Activated T-cell treated with anti-CD3 and anti-CD28 coated beads, Interleukin-2, amount 50 U/mL, for 4 hours (primary cell): ENCODE measurements around the gene FAM241B. TPM values are rescaled to one million over a fixed set of nuclear protein-coding genes. Genes with fewer than 3 reads are reported as not detected.
A peak's percentile ranks its signal among the peaks of the same experiment; 100 is the strongest.

Experiments
- ATAC-seq, 2 donors: fragments of 200-7000 bp; cut with Tn5 transposase; one replicate each; pipeline ENCODE4 v1.10.0; 2021
- DNase-seq: peaks from one replicate; pipeline ENCODE4 v3.0.0-alpha.2; 2020
- H3K27me3 Mint-ChIP-seq: one replicate; pipeline ENCODE4 v1.8.0; 2021; ENCODE audit warnings: low read depth, mixed read lengths
- H3K36me3 Mint-ChIP-seq: one replicate; pipeline ENCODE4 v1.8.0; 2022; ENCODE audit warnings: mixed read lengths; ENCODE audit not compliant: insufficient read depth
- H3K4me1 Mint-ChIP-seq: one replicate; pipeline ENCODE4 v1.8.0; 2021; ENCODE audit warnings: low read depth, mixed read lengths
- H3K4me3 Mint-ChIP-seq: one replicate; pipeline ENCODE4 v1.8.0; 2021; ENCODE audit warnings: mild to moderate bottlenecking, moderate library complexity, mixed read lengths
- H3K9me3 Mint-ChIP-seq: one replicate; pipeline ENCODE4 v1.8.0; 2021; ENCODE audit warnings: mixed read lengths
- total RNA-seq, 3 donors: library from RNA; stranded (reverse); gene quantifications; one replicate each; pipeline ENCODE4 v1.2.1, GENCODE V29; 2021

Gene FAM241B, protein sequence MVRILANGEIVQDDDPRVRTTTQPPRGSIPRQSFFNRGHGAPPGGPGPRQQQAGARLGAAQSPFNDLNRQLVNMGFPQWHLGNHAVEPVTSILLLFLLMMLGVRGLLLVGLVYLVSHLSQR
- total RNA-seq: 10 to 100 TPM; 13.9 to 16.5 (median 15.3) TPM

DNA sequence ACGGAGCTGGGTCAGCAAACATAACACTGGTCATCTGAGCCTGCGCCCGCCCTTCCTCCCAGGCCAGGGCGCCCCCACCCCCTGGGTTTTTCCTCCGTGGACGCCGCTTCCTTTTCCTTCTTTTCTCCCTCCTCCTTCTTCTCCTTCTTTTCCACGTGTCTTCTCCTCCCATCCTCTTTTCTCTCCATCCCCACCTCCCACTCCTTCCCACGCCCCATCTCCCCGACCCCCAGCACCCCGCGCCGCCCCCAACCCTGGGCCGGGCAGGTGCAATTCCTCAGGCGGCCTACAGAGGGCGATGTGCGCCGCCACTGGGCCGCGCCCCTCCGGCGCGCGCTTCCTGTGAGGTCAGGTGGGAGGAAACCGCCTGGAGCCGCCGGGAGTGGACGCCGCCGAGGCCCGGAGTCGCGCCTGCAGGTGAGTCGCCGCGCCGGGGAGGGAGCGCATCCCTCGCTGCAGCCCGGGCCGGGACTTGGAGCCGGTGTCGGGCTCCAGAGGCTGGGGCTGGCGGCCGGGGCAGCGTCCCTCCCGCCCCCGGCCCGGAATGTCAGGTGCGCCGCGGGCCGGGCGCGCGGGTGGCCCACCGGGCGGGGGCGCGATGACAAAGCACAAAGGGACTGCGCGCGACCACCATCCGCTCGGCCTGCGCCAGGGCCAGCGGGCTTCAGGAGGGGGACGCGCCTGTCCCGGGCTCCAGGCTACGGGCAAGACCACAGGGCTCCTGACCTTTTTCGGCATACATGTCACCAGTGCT is at the start of gene FAM241B:
Gene FAM241B (plus strand): TSS at position 351 of the 754 bp plus-strand sequence. CDS start 1,497 bp downstream, outside the sequence.
- Mint-ChIP-seq H3K36me3 (peaks cover 2% of the 10 kb centered on the region), H3K9me3 (peaks cover 4% of the 10 kb centered on the region), H3K27me3 (no peaks in the 10 kb centered on the region), H3K4me3 (peak within 1 kb of the TSS; percentile 72), H3K4me1 (peaks cover 17% of the 10 kb centered on the region)
- DNase-seq: peak; percentile 67
- ATAC-seq: peak; percentile 91 to 94

DNA sequence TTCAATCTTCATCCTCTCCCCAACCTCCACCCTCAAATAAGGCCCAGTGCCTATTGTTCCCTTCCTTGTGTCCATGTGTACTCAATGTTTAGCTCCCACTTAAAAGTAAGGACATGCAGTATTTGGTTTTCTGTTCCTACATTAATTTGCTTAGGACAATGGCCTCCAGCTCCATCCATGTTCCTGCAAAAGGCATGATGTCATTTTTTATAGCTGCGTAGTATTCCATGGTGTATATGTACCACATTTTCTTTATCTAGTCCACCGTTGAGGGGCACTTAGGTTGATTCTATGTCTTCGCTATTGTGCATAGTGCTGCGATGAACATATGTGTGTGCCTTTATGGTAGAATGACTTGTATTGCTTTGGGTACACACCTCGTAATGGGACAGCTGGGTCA is 49.6 kb upstream of the FAM241B start:
- H3K36me3 Mint-ChIP-seq: no peaks in the 10 kb centered on the region
- no peaks in the 10 kb centered on the region for H3K4me1 Mint-ChIP-seq
- no peaks in the 10 kb centered on the region for H3K9me3 Mint-ChIP-seq
- H3K4me3 Mint-ChIP-seq: no peak overlapping the region
- peaks cover 51% of the 10 kb centered on the region for H3K27me3 Mint-ChIP-seq
- DNase-seq (no peak), ATAC-seq (no peak)

DNA sequence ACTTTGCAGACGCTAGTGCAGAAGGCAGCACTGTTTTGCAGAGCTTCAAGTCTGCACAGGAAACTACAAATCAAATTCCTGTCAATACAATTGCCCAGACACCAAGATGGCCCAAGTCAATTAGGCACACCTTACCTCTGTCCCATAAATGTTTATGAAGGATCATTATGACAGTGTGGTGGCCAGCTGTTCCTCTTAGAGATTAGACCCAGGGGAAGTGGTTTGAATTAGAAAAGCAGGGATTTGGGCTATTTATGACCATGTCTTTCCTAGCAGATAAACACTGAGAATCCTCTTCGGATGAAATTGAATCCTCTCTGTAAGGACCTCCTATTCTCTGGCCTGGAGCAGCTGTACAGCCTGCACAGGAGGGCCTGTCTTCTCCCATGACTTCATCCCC is 46.9 kb upstream of the FAM241B start:
- no peaks in the 10 kb centered on the region for H3K36me3 Mint-ChIP-seq
- H3K4me3 Mint-ChIP-seq: no peak overlapping the region
- DNase-seq (no peak), ATAC-seq (no peak)
- H3K27me3 Mint-ChIP-seq: peaks cover 30% of the 10 kb centered on the region
- H3K4me1 Mint-ChIP-seq: peaks cover 4% of the 10 kb centered on the region
- H3K9me3 Mint-ChIP-seq: no peaks in the 10 kb centered on the region

DNA sequence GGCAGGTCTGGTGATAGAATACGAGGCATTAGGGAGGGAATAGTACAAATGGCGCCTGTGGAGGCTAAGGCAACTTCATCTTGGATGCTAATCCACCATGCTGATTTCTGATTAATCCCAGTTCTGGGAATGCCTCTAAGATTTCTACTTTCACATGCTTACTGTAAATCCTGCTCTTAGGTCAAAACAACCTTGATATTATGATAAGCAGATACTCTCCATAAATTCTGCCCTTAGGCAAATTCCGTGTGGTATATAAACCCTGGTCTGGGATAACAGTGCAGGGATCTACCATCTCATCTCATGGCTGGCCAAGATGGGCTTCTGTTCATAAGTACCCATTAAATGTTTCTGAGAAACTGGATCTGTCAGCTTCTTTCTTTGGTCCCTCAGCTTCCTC is 45.4 kb upstream of the FAM241B start:
- Mint-ChIP-seq H3K9me3 (no peaks in the 10 kb centered on the region), H3K4me1 (peaks cover 14% of the 10 kb centered on the region), H3K4me3 (no peak overlapping the region), H3K36me3 (no peaks in the 10 kb centered on the region), H3K27me3 (peaks cover 16% of the 10 kb centered on the region)
- DNase-seq (no peak), ATAC-seq (no peak)

DNA sequence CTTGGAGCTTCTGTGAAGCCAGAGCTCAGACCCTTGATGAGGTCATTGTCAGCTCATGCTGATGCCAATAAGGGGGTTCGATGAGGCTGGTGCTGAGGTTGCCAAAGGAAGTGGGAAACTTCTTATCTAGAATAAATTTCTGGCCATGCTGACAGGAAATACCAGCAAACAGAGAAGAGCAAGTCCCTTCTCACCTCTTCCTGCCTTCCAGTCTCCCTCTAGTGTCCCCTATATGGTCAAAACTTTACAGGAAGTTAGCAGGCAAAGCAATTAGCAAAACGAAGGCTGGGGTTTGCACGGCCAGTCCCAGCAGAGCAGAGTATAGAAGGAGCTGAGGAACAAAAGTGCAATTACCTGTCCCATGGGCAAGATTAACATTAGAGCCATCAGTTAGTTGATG is 41.7 kb upstream of the FAM241B start:
- Mint-ChIP-seq H3K4me1 (peaks cover 14% of the 10 kb centered on the region), H3K27me3 (no peaks in the 10 kb centered on the region), H3K9me3 (no peaks in the 10 kb centered on the region), H3K4me3 (no peak overlapping the region), H3K36me3 (no peaks in the 10 kb centered on the region)
- ATAC-seq: no peak
- DNase-seq: no peak

DNA sequence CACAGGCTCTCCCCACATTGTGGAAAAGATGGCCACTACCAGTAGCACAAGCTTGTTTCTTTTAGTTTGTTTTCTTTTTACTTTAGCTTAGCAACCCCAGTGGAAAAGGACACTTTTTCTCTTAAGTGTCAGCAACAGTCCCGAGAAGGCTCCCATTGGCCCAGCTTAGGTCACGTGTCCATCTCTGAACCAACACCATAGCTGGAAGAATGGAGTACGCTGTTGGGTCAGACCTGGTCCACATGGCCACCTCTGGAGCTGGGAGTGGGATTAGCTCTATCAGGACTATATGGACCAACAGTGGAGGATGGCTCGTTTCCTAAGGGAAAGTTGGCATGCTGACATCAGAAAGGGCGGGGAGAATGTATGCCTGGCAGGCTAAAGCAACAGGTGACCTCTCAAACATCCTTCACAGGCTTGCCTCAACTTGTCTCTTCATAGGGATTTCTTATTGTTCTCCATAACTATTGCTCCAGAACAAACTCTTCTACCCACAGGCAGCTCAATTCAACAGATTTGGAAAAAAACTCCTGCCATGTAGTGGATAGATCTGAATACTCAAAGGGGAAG is 29.2 kb upstream of the FAM241B start:
- ATAC-seq (no peak), DNase-seq (no peak)
- Mint-ChIP-seq H3K27me3 (peaks cover 34% of the 10 kb centered on the region), H3K4me1 (no peaks in the 10 kb centered on the region), H3K36me3 (no peaks in the 10 kb centered on the region), H3K9me3 (no peaks in the 10 kb centered on the region), H3K4me3 (no peak overlapping the region)

DNA sequence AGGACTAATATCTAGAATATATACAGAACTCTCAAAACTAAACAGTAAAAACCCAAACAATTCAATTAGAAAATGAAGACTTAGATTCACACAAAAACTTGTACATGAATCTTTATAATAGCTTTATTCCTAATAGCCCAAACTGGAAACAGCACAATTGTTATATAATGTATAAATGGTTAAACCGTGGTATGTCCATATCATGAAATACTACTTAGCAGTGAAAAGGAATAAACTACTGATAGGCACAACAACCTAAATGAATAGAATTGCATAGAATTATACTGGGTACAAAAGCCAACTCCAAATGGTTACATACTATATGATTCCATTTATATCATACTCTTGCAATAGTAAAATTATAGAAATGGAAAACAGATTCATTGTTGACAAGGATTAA is 21.0 kb upstream of the FAM241B start:
- peaks cover 2% of the 10 kb centered on the region for H3K36me3 Mint-ChIP-seq
- no peaks in the 10 kb centered on the region for H3K4me1 Mint-ChIP-seq
- no peak for ATAC-seq
- no peak overlapping the region for H3K4me3 Mint-ChIP-seq
- no peak for DNase-seq
- peaks cover 7% of the 10 kb centered on the region for H3K27me3 Mint-ChIP-seq
- H3K9me3 Mint-ChIP-seq: peaks cover 3% of the 10 kb centered on the region

DNA sequence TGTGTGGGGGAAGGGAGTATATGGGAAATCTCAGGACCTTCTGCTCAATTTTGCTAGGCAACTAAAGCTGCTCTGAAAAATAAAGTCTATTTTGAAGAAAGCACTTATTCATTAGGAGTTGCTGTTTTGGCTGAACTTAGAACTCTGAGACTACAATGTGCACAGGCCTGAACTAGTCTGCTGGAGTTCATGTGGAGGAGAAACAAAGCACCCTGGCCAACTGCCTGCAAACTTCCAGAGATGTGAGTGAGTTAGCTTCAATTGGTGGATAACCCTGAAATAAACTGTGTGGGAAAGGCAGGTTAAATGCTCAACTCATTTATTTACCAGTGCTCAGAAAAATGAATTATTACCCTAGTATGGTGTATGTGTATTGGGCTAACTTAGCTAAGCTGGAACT is 17.3 kb upstream of the FAM241B start:
- peaks cover 2% of the 10 kb centered on the region for H3K27me3 Mint-ChIP-seq
- no peak for ATAC-seq
- peaks cover 3% of the 10 kb centered on the region for H3K9me3 Mint-ChIP-seq
- no peak for DNase-seq
- no peak overlapping the region for H3K4me3 Mint-ChIP-seq
- H3K4me1 Mint-ChIP-seq: no peaks in the 10 kb centered on the region
- peaks cover 2% of the 10 kb centered on the region for H3K36me3 Mint-ChIP-seq

DNA sequence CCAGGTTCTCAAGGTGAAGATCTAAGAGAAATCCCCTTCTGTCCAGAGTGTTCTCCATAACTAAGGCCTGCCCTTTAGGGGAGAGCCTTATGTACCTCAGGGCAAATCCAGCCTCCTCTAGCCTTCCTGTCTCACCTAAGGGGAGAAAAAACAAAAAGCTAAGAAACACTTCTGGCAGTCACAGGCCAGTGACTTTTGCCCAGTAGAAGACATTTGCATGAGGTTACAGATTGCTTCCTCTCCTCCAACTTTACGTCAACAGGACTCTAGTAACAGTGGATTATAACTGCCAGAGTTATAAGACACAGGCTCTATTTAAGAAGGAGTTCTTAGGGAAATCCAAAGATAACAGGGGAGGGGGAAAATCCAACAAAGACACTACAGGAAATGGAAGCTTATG is 15.9 kb upstream of the FAM241B start:
- DNase-seq (no peak), ATAC-seq (no peak)
- no peaks in the 10 kb centered on the region for H3K9me3 Mint-ChIP-seq
- no peak overlapping the region for H3K4me3 Mint-ChIP-seq
- peaks cover 2% of the 10 kb centered on the region for H3K27me3 Mint-ChIP-seq
- H3K4me1 Mint-ChIP-seq: no peaks in the 10 kb centered on the region
- H3K36me3 Mint-ChIP-seq: peaks cover 2% of the 10 kb centered on the region

DNA sequence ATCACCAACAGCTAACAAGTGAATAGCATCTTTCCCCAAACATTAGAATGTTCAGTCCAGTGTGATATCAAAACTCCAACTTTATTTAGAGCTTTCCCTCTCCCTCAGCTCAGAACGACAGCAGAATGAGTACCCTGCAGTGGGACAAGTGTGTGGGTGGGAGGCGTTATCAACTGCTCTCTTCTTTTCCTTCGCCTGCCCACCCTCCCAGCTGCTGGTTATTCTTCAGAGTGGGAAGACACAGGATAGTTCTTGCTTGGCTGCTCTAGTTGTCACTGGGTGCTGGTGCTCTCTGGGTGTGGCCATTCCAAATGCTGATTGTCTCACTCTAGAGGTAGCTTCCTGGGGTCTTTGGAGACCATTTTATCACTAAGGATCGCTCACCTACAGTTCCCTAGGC is 13.7 kb upstream of the FAM241B start:
- Mint-ChIP-seq H3K9me3 (no peaks in the 10 kb centered on the region), H3K4me1 (peaks cover 10% of the 10 kb centered on the region), H3K36me3 (no peaks in the 10 kb centered on the region), H3K27me3 (peaks cover 2% of the 10 kb centered on the region), H3K4me3 (no peak overlapping the region)
- no peak for DNase-seq
- ATAC-seq: no peak

DNA sequence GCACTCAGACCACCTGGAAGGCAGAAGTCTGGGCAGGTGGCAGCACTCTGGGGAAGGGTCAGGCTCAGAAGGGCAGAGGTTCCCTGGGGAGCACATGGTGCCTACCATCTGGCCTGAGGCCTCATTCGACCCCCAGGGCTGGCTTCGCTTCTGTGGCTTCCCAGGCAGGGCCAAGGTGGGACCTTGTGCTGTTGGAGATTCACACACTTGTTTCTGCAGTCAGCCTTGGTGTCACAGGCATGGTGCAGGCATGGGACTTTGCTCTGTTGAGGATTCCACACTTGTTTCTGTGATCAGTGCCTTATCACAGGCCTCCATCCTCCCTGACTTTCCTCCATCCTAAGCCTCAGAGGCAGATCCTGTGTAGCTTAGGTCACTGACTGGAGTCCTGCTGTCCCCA is 11.3 kb upstream of the FAM241B start:
- peaks cover 2% of the 10 kb centered on the region for H3K27me3 Mint-ChIP-seq
- H3K9me3 Mint-ChIP-seq: peaks cover 5% of the 10 kb centered on the region
- no peak for DNase-seq
- no peak for ATAC-seq
- peaks cover 17% of the 10 kb centered on the region for H3K4me1 Mint-ChIP-seq
- H3K4me3 Mint-ChIP-seq: no peak overlapping the region
- H3K36me3 Mint-ChIP-seq: no peaks in the 10 kb centered on the region

DNA sequence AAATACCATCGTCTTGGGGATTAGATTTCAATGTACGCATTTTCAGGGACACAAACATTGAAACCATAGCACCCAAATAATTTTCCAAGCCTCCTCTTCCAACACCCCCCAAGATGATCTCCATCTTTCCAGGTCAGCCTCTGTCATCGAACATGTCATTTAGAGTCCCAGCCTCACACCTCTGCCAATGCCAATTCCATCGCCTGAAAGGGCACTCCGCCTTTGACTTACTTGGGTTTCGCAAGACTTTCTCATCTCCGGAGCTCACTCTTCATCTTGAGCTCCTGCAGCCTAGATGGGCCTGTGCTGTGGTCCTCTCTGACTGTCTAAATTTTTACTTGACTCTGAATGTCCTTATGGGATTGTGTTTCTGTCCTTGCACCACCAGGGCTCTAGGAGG is 10.4 kb upstream of the FAM241B start:
- Mint-ChIP-seq H3K27me3 (peaks cover 2% of the 10 kb centered on the region), H3K4me1 (peaks cover 25% of the 10 kb centered on the region), H3K36me3 (no peaks in the 10 kb centered on the region), H3K4me3 (no peak overlapping the region), H3K9me3 (peaks cover 14% of the 10 kb centered on the region)
- no peak for DNase-seq
- no peak for ATAC-seq

DNA sequence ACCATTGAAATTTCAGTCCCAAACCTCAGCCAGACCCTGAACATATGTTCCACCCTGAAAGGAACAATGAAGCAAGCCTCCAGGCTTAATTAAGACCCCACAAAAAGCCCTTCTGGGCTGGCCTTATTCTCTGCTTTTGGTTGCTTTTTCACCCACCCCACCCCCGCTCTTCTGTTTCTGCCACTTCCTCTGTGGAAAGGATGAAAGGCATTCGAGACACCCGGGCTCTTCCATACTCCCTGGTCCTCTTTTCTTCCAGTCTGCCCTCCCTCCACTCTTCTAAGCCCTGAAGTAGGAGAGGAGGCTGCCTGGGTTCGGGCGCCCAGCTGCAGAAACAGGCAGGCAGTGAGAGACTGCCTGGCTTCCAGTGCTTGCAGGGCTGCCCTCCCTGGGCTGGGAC is 9.4 kb upstream of the FAM241B start:
- no peak for ATAC-seq
- peaks cover 2% of the 10 kb centered on the region for H3K27me3 Mint-ChIP-seq

DNA sequence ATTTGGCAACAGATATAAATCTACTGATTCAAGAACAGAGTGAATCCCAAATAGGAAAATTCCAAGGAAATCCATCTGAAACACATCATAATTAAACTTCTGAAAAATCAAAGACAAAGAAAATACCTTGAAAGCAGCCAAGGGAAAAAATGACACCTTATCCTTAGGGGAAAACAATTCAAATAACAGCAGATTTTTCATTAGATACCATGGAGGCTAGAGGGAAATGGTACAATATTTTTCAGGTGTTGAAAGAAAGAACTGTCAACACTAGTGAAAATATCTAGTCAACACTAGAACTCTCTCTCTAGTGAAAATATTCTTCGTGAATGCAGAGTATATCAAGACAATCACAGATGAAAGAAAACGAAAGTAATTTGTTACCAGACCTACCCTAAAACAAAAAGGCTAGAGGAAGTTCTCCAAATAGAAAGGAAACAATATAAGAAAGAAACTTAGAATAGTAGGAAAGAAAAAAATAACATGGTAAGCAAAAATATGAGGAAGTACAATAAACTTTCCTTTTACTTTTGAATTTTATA is 5.7 kb upstream of the FAM241B start:
- Mint-ChIP-seq H3K9me3 (peaks cover 20% of the 10 kb centered on the region), H3K4me1 (peaks cover 34% of the 10 kb centered on the region), H3K4me3 (no peak overlapping the region), H3K36me3 (no peaks in the 10 kb centered on the region), H3K27me3 (no peaks in the 10 kb centered on the region)
- no peak for DNase-seq
- no peak for ATAC-seq

More for the DNA sequence above, 9.4 kb upstream of the FAM241B start:
- H3K36me3 Mint-ChIP-seq: no peaks in the 10 kb centered on the region
- H3K9me3 Mint-ChIP-seq: peaks cover 20% of the 10 kb centered on the region
- no peak for DNase-seq
- peak overlapping the region; percentile 31 for H3K4me3 Mint-ChIP-seq
- H3K4me1 Mint-ChIP-seq: peaks cover 28% of the 10 kb centered on the region

DNA sequence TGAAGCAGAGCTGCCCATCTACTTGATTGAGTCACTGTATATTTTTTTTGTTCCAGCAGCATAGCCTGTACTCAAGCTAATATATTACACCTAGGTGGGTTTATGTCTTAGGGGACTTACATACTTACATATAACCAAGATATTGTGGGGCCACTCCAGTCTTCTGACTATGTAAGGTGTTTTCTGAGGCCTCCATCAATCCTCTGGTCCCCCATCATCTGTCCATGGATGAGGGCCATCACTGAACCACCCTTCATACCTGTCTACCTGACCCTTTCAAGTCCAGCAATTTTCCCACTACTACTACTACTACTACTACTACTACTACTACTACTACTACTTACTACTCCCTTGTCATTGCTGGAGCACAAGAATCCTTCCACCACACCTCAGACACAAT is 3.2 kb upstream of the FAM241B start:
- ATAC-seq (no peak), DNase-seq (no peak)
- H3K9me3 Mint-ChIP-seq: peaks cover 20% of the 10 kb centered on the region
- H3K27me3 Mint-ChIP-seq: no peaks in the 10 kb centered on the region
- no peaks in the 10 kb centered on the region for H3K36me3 Mint-ChIP-seq
- H3K4me3 Mint-ChIP-seq: no peak overlapping the region
- H3K4me1 Mint-ChIP-seq: peaks cover 29% of the 10 kb centered on the region
